IMR-90 (cell line): ENCODE results near the gene C22orf15. TPM values are rescaled to one million over a fixed set of nuclear protein-coding genes. Genes with fewer than 3 reads are reported as not detected.

Experiments
- ATAC-seq: fragments of 200-7000 bp; cut with Tn5 transposase; 2 replicates; pipeline ENCODE4 v1.9.1; 2020; ENCODE audit warnings: low read depth, mild to moderate bottlenecking, moderate library complexity
- BruUV-seq: library from RNA; stranded (reverse); fragments of 400-500 nt; replicated peaks from 2 replicates; lab custom pipeline; 2021; lab: Mats Ljungman, UMichigan
- CTCF ChIA-PET: fragments of 300-600 bp; formaldehyde crosslinking; extraction: SDS; loops from one replicate; lab custom pipeline; 2021; ENCODE audit warnings: antibody characterized with exemption; lab: Yijun Ruan, JAX
- POLR2A ChIA-PET: fragments of 300-600 bp; sonication (Branson Sonifier 250); formaldehyde crosslinking; loops from one replicate; lab custom pipeline; 2022; ENCODE audit warnings: antibody characterized with exemption; ENCODE audit not compliant: unreplicated experiment; lab: Charles Lee
- DNase-seq: peaks from one replicate; pipeline ENCODE4 v3.0.0; 2013
- H2AFZ ChIP-seq: replicated peaks from 2 replicates; pipeline ENCODE3; 2013; ENCODE audit warnings: low read length, mild to moderate bottlenecking; ENCODE audit not compliant: poor library complexity
- H2AK5ac ChIP-seq: 2 replicates; pipeline ENCODE4 v1.6.1; 2013; ENCODE audit warnings: low read depth, low read length, inconsistent platforms
- H2AK9ac ChIP-seq: replicated peaks from 2 replicates; pipeline ENCODE3; 2013; ENCODE audit warnings: mild to moderate bottlenecking, low read depth, low read length, moderate library complexity; ENCODE audit not compliant: poor library complexity
- H2BK120ac ChIP-seq: 2 replicates; pipeline ENCODE4 v1.6.1; 2013; ENCODE audit warnings: low read depth, low read length, inconsistent platforms
- H2BK15ac ChIP-seq: 3 replicates; pipeline ENCODE4 v1.6.1; 2013; ENCODE audit warnings: low read depth, low read length, inconsistent platforms
- H2BK20ac ChIP-seq: 2 replicates; pipeline ENCODE4 v1.6.1; 2013; ENCODE audit warnings: low read depth, mild to moderate bottlenecking, inconsistent platforms, low read length, moderate library complexity
- H2BK5ac ChIP-seq: 2 replicates; pipeline ENCODE4 v1.6.1; 2013; ENCODE audit warnings: mild to moderate bottlenecking, low read depth, low read length, inconsistent platforms; ENCODE audit not compliant: poor library complexity, severe bottlenecking
- H3K14ac ChIP-seq: replicated peaks from 2 replicates; pipeline ENCODE4 v1.6.1; 2013; ENCODE audit warnings: low read depth, low read length, inconsistent platforms
- H3K18ac ChIP-seq: 2 replicates; pipeline ENCODE4 v1.6.1; 2013; ENCODE audit warnings: low read depth, low read length, control low read depth
- H3K23ac ChIP-seq: 2 replicates; pipeline ENCODE4 v1.6.1; 2013; ENCODE audit warnings: low read depth, low read length, inconsistent platforms
- H3K27ac ChIP-seq: 2 replicates; pipeline ENCODE4 v1.5.1; 2013; ENCODE audit warnings: mild to moderate bottlenecking, control low read depth, low read length; ENCODE audit not compliant: insufficient read depth
- H3K27me3 ChIP-seq: 2 replicates; pipeline ENCODE4 v1.6.1; 2013; ENCODE audit warnings: low read length; ENCODE audit not compliant: control insufficient read depth, insufficient read depth
- H3K36me3 ChIP-seq: 2 replicates; pipeline ENCODE4 v1.6.1; 2013; ENCODE audit warnings: low read length, mixed read lengths; ENCODE audit not compliant: control insufficient read depth, insufficient read depth
- H3K4ac ChIP-seq: 2 replicates; pipeline ENCODE4 v1.6.1; 2013; ENCODE audit warnings: low read depth, low read length, inconsistent platforms
- H3K4me1 ChIP-seq: 2 replicates; pipeline ENCODE4 v1.6.1; 2013; ENCODE audit warnings: low read length, mixed read lengths; ENCODE audit not compliant: control insufficient read depth, insufficient read depth
- H3K4me2 ChIP-seq: 2 replicates; pipeline ENCODE4 v1.6.1; 2013; ENCODE audit warnings: low read depth, mild to moderate bottlenecking, control low read depth, low read length, moderate library complexity
- H3K4me3 ChIP-seq: 2 replicates; pipeline ENCODE4 v1.5.1; 2013; ENCODE audit warnings: low read depth, mild to moderate bottlenecking, control low read depth, low read length, moderate library complexity; ENCODE audit not compliant: insufficient read depth
- H3K56ac ChIP-seq: 2 replicates; pipeline ENCODE4 v1.6.1; 2013; ENCODE audit warnings: low read length, inconsistent platforms; ENCODE audit not compliant: insufficient read depth; ENCODE audit errors: extremely low read depth
- H3K79me1 ChIP-seq, 2 experiments: 2 replicates each; pipeline ENCODE4 v1.6.1; 2013; ENCODE audit warnings: low read length in 2 of 2, inconsistent platforms in 1 of 2, low read depth in 1 of 2
- H3K9ac ChIP-seq: 2 replicates; pipeline ENCODE4 v1.6.1; 2013; ENCODE audit warnings: low read depth, low read length, control low read depth
- H3K9me1 ChIP-seq: 2 replicates; pipeline ENCODE4 v1.6.1; 2013; ENCODE audit warnings: low read length, inconsistent platforms; ENCODE audit not compliant: insufficient read depth
- H3K9me3 ChIP-seq: 2 replicates; pipeline ENCODE4 v1.6.1; 2013; ENCODE audit warnings: low read length; ENCODE audit not compliant: control insufficient read depth, insufficient read depth
- H4K20me1 ChIP-seq: 2 replicates; pipeline ENCODE4 v1.6.1; 2013; ENCODE audit warnings: low read length, inconsistent platforms; ENCODE audit not compliant: insufficient read depth
- H4K5ac ChIP-seq: 2 replicates; pipeline ENCODE4 v1.6.1; 2013; ENCODE audit warnings: mild to moderate bottlenecking, low read depth, low read length, control low read depth
- H4K8ac ChIP-seq, 2 experiments: 2 replicates each; pipeline ENCODE4 v1.6.1; 2013; ENCODE audit warnings: low read depth in 2 of 2, low read length in 2 of 2, control low read depth in 1 of 2, inconsistent platforms in 1 of 2
- H4K91ac ChIP-seq: 2 replicates; pipeline ENCODE4 v1.6.1; 2013; ENCODE audit warnings: low read depth, low read length, inconsistent platforms; ENCODE audit not compliant: insufficient read depth
- BHLHE40 ChIP-seq: fragments of 150-350 bp; IDR thresholded peaks from 2 replicates; pipeline ENCODE4 v1.6.1; 2016; ENCODE audit warnings: mild to moderate bottlenecking, low read depth, low read length
- CEBPB ChIP-seq: IDR thresholded peaks from 2 replicates; pipeline ENCODE4 v1.6.1; 2012; ENCODE audit warnings: low read depth, low read length, improper control_type of control experiment
- CHD1 ChIP-seq: IDR thresholded peaks from 2 replicates; pipeline ENCODE4 v1.6.1; 2012; ENCODE audit warnings: low read depth, low read length, improper control_type of control experiment
- CTCF ChIP-seq: conservative IDR thresholded peaks from 2 replicates; pipeline ENCODE4 v1.5.1; 2012; ENCODE audit warnings: mild to moderate bottlenecking, low read depth, low read length, improper control_type of control experiment
- FOS ChIP-seq: fragments of 150-350 bp; IDR thresholded peaks from 2 replicates; pipeline ENCODE4 v1.6.1; 2016; ENCODE audit warnings: low read depth, low read length
- MXI1 ChIP-seq: IDR thresholded peaks from 2 replicates; pipeline ENCODE4 v1.6.1; 2012; ENCODE audit warnings: low read depth, mild to moderate bottlenecking, low read length, moderate library complexity, borderline replicate concordance
- NFE2L2 ChIP-seq: fragments of 150-350 bp; IDR thresholded peaks from 2 replicates; pipeline ENCODE4 v1.6.1; 2016; ENCODE audit warnings: low read depth, mild to moderate bottlenecking, low read length
- RAD21 ChIP-seq: IDR thresholded peaks from 2 replicates; pipeline ENCODE4 v1.6.1; 2012; ENCODE audit warnings: low read length, improper control_type of control experiment
- RCOR1 ChIP-seq: IDR thresholded peaks from 2 replicates; pipeline ENCODE4 v1.6.1; 2012; ENCODE audit warnings: mild to moderate bottlenecking, low read length, improper control_type of control experiment; ENCODE audit not compliant: insufficient replicate concordance
- RFX5 ChIP-seq: IDR thresholded peaks from 2 replicates; pipeline ENCODE4 v1.8.0; 2012; ENCODE audit warnings: low read depth, mild to moderate bottlenecking, low read length, moderate library complexity
- USF2 ChIP-seq: fragments of 150-350 bp; IDR thresholded peaks from 2 replicates; pipeline ENCODE4 v1.6.1; 2017; ENCODE audit warnings: mild to moderate bottlenecking, antibody characterized with exemption, low read length, low read depth
- WGBS, 2 experiments: methylation state at CpG; one replicate each; pipeline versions ENCODE4 v1.1.5 to v1.1.7; 2013; ENCODE audit warnings: missing lambda C conversion rate in 2 of 2; ENCODE audit not compliant: insufficient read length in 1 of 2; ENCODE audit errors: extremely low coverage in 2 of 2; 5-methylcytosine and 5-hydroxymethylcytosine counted together
- dilution Hi-C: fragments of 300-500 bp; cut with HindIII; formaldehyde crosslinking; loops from one replicate; pipeline ENCODE4 v1.14.3; 2018; ENCODE audit warnings: low sequenced_read_pairs; ENCODE audit not compliant: unreplicated experiment
- in situ Hi-C: fragments of 300-500 bp; cut with MboI; formaldehyde crosslinking; loops from 3 replicates; pipeline ENCODE4 v1.14.3; 2019; ENCODE audit warnings: low sequenced_read_pairs, inconsistent platforms, mixed read lengths
- intact Hi-C: fragments of 100-400 bp; cut with micrococcal nuclease; formaldehyde crosslinking; loops from 2 replicates; pipeline ENCODE4 v1.10.0; 2022
- polyA plus RNA-seq, 3 experiments: library from polyadenylated mRNA; depleted of rRNA; stranded (reverse); fragments of >200 nt; gene quantifications; 2 replicates each; pipeline ENCODE4 v1.2.3, GENCODE V29; 2012; ENCODE audit warnings: low replicate concordance in 1 of 3
- total RNA-seq: library from RNA; depleted of rRNA; stranded (reverse); fragments of >200 nt; gene quantifications from 2 replicates; pipeline ENCODE4 v1.2.3, GENCODE V29; 2012
- TF ChIP-seq, protein P1 (sequence below): fragments of 150-350 bp; IDR thresholded peaks from 2 replicates; pipeline ENCODE4 v1.6.1; 2016; ENCODE audit warnings: low read depth, mild to moderate bottlenecking, low read length, moderate library complexity, borderline replicate concordance

C22orf15 gene
- total and polyA plus RNA-seq, 2 of the 4 experiments (the other 2 are of a cell fraction): 2.3 to 3.1 TPM

DNA sequence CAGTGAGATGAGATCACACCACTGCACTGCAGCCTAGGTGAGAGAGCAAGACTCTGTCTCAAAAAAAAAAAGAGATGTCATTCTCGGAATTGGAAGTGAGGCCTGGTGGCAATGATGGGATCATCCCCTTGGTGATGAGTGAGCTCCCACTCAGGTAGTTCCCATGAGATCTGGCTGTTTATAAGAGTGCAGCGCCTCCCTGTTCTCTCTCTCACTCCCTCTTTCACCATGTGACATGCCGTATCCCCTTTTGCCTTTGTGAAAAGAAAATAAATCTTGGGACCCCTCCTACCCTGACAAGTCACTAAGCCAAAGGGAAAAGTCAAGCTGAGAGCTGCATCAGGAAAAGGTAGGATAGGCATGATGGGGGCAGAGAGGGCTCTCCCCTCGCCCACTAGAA, 40.6 kb upstream of the C22orf15 start:
- no TSS peak for BruUV-seq
- Histone ChIP-seq H3K9ac (no peak overlapping the region), H3K4me3 (no peak overlapping the region), H3K27ac (no peak overlapping the region), H4K8ac (no peak overlapping the region), H2AK5ac (no peak overlapping the region), H4K5ac (no peak overlapping the region), H3K79me1 (no peaks in the 10 kb centered on the region), H3K18ac (no peak overlapping the region), H3K9me1 (peaks cover 4% of the 10 kb centered on the region), H3K27me3 (no peaks in the 10 kb centered on the region; the same call in 1 of the 2 replicates), H3K56ac (no peak overlapping the region), H2BK15ac (no peak overlapping the region), H2BK20ac (no peak overlapping the region), H2AK9ac (no peak overlapping the region), H3K9me3 (no peaks in the 10 kb centered on the region), H2AFZ (no peak overlapping the region), H4K20me1 (no peaks in the 10 kb centered on the region), H3K4ac (no peak overlapping the region), H3K4me2 (no peak overlapping the region), H3K23ac (no peak overlapping the region), H2BK5ac (no peak overlapping the region), H3K4me1 (0 out of 2 replicates have a peak, but pooled peaks cover 3% of the 10 kb centered on the region), H3K36me3 (no peaks in the 10 kb centered on the region), H4K91ac (no peak overlapping the region), H3K14ac (no peak overlapping the region), H2BK120ac (no peak overlapping the region)
- no peak for ATAC-seq
- intact Hi-C loops: no loop called here
- ChIA-PET CTCF (no interaction called here), POLR2A (no interaction called here)
- dilution Hi-C loops: no loop called here
- TF ChIP-seq RAD21: no peak
- TF ChIP-seq CTCF: no peak
- no peak for TF ChIP-seq RCOR1
- TF ChIP-seq, protein P1, sequence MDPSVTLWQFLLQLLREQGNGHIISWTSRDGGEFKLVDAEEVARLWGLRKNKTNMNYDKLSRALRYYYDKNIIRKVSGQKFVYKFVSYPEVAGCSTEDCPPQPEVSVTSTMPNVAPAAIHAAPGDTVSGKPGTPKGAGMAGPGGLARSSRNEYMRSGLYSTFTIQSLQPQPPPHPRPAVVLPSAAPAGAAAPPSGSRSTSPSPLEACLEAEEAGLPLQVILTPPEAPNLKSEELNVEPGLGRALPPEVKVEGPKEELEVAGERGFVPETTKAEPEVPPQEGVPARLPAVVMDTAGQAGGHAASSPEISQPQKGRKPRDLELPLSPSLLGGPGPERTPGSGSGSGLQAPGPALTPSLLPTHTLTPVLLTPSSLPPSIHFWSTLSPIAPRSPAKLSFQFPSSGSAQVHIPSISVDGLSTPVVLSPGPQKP: no peak
- no peak for TF ChIP-seq MXI1
- no peak for TF ChIP-seq BHLHE40
- TF ChIP-seq FOS: no peak
- no peak for TF ChIP-seq USF2
- no peak for TF ChIP-seq RFX5
- no peak for TF ChIP-seq NFE2L2
- no peak for TF ChIP-seq CEBPB
- TF ChIP-seq CHD1: no peak
- WGBS, 2 experiments: no CpG with 5 or more reads among the region's 4 CpGs
- no peak for DNase-seq
- in situ Hi-C loops: no loop called here
